GM18873 (cell line): ENCODE measurements around the gene RPL19.

Experiments
- ATAC-seq: cut with Tn5 transposase; IDR thresholded peaks from one replicate; pipeline ENCODE4 v1.9.1; 2021; ENCODE audit warnings: mild to moderate bottlenecking, moderate library complexity, moderate number of reproducible peaks; ENCODE audit not compliant: unreplicated experiment, low FRiP score

Gene RPL19

DNA sequence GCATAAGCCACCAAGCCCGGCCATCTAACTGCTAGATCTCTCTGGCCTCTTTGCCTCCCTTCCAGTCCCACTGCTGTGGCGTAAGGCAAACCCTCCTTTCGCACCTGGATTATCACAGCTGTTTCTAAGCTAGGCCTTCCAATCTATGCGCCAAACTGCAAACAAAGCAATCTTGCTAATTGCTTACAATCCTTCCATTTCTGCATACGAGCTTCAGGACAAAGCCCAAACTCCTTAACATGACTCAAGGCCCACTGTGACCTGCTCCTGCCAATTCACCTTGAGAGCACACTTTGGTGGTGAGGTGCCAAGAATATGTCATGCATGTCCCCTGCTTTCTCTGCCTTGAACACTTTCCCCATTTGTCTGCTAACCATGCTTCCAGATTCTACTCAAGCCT lies 28.1 kb upstream of the RPL19 start:
- no peak for ATAC-seq

DNA sequence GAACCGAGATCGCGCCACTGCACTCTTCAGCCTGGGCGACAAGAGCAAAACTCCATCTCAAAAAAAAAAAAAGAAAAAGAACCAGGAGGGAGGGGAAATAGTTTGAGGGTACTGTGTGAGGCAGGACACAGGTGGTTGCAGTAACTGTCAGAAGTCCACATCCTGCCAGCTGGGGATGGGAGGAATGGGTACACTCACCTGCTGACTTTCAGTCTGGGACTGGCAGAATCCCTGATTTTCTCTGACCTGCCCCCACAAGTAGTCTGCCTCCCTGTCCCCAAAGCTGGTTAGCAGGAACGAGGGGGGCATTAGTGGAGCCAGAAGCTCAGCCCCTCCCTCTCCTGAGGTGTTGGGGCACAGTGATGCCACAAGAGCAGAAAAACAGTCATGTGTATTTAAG lies 27.0 kb upstream of the RPL19 start:
- no peak for ATAC-seq

DNA sequence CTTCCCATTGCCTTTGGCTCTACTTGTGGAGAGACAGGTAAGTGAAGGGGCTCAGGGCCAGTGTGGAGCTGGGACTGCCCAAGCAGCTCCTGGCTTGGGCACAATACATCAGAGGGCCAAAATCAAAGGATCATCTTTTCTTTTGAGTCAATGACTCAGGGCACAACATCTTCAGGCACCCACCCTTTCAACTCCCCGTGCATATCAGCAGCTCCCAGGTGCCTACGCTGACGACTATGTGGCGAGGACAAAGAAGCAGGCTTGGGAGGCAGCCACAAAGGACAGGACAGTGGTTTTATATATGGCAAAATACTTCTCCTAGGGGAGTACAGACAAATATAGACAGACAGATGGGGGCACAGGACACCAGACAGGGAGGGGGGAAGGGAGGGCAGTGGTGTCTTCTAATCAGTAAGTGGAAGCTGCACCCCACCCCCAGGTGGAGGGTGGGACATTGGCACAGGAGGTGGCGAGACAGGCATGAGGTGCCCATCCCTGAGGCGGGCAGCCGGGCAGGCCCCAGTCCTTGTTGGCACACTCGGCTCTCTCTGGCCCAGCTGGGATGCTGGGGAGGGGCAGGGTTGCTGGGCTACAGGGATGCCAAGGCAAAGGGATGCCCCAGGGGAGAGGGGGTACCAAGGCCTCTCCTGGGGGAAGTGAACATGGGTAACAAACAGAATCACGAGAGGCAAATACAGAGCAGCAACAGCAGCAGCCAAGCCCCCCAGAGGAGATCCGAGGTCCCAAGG lies 26.4 kb upstream of the RPL19 start:
- ATAC-seq, result no peak

DNA sequence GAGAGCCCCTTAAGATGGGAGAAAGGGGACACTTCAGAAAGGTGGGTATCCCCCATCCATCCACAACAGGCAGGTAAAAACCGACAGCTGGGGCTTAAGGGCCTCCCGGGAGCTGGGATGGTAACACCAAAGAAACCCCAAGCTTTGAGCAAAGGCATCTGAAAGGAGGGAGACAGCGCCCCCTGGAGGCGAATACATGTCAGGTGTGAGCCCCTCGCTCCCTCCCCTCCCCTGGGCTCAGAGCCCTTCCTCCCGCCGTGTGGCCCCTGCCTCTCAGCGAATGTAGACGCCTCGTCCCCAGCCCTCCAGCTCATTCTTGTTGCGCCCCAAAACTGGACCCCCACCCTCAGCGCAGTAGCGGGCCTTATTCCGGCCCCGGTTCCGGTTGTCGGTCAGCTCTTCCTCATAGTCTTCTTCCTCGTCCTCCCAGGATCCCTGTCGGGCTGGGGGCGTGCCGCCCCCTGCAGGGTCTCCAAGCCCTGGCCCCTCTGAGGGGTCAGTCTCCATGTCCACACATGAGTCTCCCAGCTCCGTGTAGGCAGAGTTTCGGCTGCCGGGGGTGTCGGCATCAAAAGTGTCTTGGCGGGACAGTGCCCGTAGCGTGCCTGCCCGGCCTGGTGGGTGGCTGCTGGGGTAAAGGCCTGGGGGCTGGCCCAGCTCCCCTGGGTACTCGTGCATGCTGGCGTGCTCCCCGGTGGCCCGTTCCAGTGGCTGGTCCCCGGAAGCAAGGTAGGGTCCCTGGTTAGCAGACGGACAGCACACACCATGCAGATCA lies 25.0 kb upstream of the RPL19 start:
- no peak for ATAC-seq

DNA sequence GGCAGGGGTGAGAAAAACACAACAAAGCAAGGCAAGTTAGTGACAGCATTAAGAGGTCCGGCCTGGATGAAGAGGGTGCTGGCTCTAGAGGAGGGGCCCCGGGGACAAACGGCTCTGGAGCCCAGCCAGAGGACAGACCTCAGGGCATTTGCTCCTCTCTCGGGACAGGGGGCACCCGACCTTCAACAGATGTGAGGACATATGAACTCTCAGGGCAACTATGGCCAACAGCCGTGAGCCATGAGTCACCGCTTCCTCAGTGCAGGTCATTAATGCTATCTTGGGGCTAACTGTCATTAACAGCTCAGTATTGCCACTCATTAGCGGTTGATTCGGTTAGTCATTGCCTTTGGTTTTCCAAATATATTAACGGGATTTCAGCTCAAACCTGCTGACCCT lies 24.4 kb upstream of the RPL19 start:
- no peak for ATAC-seq

DNA sequence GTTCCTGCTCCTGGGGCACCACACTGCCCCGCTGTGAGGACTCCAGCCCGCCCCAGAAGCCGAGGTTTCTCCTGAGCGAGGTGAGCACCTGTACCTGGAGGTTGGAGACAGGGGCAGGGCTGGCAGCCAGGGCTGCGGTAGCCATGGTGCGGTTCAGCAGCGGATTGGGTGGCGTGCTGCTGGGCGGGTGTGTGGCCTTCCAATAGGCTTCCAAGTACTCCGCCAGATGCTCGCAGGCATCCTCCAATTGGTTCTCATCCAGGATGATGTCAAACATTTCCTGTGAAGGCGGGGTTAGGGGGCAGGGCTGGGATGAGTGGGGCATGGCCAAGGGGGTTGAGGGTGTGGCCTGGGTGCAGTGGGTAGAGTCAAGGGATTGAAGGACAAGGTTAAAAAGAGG lies 22.8 kb upstream of the RPL19 start:
- no peak for ATAC-seq

DNA sequence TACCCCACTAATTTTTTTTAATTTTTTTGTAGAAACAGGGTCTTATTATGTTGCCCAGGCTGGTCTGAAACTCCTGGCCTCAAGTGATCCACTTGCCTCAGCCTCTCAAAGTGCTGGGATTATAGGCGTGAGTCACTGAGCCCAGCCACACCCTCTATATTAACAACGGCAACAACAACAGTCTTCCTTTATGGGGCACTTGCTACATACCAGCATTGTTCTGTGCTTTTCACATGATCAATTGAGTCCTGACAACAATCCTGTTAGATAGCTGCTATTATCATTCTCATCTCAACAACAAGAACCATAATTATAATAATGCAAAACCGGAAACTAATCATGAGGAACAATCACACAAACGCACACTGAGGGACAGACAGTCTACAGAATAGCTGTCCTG lies 21.5 kb upstream of the RPL19 start:
- no peak for ATAC-seq

DNA sequence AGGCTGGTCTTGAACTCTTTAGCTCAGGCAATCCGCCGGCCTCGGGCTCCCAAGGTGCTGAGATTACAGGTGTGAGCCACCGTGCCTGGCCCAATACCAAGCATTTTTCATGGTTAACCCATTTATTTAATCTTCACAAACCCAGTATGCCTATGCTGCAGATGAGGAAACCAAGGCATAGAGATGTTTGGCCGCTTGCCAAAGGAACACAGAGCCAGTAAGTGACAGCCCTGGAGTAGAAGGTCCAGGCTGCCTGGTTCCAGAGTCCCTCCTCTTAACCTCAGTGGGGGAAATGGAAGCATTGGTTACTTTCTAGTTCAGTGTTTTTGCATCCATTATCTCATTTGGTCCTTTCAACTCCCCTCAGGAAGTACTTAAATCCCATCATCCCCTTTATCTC lies 18.8 kb upstream of the RPL19 start:
- no peak for ATAC-seq

DNA sequence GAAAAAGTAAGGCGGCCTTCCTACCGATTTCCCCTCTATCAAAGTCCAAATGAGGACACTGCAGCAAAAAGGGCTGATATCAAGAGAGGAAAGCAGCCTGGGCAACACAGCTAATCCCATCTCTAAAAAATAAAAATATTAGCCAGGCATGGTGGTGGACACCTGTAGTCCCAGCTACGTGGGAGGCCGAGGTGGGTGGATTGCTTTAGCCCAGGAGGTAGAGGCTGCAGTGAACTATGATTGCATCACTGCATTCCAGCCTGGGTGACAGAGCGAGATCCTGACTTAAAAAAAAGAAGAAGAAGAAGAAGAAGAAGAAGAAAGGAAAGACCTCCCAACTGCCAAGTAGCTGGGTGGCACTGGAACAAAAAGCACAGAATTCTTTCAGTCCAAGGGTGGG lies 17.0 kb upstream of the RPL19 start:
- no peak for ATAC-seq

DNA sequence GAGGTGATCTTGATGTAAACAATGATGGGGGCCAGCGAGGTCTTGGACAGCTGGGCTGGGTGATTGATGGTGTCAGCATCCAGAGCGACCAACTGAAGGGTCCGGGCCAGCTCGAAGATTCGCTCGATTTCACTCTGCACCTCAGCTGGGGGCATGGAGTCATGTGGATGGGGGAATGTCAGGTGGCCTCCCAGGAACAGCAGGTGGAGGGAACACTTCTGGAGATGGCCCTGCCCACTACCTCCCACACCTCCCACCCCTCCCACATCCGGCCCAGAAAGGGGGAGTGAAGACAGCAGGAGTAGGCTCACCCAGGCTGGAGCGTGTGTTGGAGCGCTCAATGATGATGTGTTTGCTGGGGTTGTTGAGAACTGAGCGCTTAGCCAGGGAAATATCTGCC lies 16.4 kb upstream of the RPL19 start:
- no peak for ATAC-seq

DNA sequence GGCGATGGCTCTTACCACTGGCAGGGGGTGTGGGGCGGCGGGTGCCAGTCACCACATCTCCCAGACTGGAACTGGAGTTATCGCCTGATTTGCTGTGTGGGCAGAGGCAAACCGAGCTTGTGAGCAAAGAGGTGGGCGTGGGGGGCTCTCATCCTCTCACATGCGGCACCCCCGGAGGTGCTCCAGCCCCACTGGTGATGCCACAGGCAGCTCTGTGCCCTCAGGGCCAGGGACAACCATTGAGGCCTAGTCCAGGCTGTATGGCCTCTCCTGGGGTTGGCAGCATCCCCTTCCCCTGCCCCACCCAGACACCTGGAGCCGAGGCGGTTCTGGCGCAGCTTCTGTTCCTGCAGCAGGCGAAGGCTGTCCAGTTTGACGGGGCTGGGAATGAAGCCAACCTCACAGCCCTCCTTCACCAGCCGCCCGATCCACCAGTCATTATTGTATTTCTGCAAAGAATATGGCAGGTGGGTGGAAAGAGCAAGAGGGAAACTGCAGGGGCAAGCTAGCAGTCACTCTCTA lies 13.5 kb upstream of the RPL19 start:
- no peak for ATAC-seq

DNA sequence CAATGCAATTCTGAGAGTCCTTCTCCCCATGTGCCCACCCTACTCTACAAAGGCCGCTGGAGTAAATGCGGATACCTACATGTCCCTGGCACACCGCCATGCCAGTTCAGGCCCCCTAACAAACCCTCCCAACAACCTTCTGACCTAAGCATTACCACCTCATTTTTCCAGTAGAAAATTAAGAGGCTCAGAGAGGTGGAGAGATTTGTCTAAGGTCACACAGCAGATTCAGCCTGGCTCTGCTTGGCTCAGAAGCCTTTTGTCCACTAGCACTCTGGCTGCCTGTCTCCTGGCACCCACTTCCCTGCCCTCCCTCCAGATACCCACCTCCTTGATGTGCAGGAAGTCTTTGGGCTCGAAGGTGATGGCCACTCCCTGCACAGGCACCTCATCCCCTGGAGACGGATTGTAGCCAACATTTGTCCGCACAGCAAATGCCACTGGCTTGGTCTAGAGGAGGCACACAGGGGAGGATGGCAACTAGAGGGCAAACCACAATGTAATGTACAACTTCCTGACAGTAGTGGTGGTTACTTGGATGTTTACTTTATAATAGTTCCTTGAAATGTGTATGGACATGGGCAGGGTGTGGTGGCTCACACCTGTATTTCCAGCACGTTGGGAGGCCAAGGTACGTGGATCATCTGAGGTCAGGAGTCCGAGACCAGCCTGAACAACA lies 12.8 kb upstream of the RPL19 start:
- ATAC-seq, result no peak

DNA sequence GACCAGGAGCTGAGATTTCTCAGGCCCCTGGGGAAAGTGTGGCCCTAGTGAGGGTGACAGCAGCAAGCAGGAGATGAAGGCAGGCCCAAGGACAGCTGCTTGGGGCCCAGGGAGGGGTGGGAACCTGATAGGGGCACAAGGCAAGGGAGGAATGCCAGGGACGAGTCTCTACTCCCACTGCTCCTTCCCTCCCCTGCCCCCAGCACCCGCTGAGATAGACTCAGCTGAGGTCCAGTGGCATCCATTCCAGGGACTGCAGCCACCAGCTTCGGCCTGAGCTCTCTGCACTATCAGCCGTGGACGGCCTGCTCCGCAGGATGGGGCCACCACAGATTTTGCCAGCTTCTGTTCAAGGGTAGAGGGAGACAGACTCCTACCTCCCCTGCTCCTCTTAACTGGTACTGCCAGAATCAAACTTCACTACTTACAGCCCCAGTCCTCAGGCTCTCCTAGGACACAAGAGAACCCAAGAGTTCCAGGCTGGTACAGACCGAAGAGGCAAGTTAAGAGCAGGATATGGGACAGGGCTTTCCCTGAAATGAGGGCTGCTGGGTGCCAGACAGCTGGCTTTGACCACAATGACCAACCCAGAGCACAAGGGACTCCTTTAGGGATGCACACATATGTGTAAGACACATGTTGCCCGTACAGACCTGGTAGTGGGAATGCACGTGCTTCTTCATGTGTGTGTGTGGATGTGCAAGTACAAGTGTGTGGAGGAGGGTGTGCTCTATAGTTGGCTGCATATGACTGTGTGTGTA lies 8.2 kb upstream of the RPL19 start:
- no peak for ATAC-seq

DNA sequence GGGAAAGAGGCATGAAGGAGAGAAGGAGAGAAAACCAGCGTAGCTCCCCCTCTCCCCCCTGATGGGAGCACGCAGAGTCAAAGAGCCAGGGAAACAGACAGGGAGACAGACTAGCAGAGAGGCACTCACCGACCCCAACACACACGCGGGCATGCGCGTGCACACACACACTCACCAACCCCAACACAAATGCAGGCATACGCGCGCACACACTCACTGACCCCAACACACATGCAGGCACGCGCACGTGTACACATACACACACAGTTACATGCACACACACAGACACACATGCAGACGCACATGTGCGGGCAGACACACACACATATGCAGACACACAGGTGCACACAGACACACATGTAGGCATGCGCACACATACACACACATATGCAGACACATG lies 7.2 kb upstream of the RPL19 start:
- no peak for ATAC-seq

DNA sequence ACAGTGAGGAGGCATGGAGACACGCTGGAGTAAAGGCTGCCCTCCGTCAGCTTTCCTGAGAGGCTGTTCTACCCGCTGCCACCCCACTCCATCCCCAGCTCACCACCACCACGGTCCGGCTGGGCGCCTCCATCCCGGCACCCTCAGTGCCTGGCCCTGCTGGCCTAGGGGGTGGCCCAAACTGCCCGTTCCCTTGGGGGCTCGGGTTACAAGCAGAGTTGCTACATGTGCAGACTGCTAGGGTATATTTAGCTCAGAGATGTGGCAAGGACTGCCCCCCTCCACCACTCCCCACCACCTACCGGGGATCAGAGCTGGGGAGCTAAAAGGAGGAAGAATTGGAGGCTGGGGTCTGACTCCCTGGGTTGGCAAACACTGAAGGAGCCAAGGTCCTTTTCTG lies 6.7 kb upstream of the RPL19 start:
- ATAC-seq, result no peak

DNA sequence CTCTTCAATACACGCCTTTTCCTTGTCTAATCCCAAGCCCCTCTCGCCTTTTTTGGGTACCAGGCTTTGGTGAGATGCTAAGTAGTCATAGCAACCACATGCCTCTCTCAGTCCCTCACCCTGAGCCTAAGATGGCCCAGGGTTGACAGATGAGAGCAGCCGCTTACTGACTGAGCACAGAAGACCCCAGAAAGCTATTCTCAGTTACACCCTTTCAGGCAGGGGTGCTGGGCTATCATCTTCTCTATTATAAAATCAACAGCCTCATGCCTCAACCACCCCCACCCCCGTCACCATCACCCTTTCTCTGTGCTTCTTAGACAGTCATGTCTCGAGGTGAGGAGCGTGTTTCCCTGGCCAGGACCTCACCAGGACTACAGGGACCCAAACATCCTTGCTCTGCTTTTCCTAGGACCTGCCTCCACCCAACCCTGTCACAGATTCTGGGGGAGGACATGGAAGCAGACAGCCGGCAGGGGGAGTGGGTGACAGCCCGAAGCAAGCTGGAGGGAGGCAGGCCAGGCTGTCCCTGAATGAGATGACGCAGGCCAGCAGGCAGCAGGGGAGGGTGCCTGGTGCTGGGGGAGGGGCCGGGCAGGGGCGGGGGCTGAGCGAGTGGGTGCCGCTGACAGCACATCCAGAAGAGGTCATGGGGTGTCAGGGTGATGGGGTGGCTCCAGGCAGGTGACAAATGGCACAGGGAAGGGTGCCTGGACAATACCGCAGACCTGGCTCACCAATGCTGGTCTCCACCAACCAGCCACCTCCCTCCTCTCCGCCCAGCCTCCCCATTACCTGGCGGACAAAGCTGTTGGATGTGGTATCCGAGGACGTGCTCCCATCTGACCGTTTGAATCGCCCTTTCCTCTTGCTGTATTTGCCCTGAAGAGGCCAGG lies 5.7 kb upstream of the RPL19 start:
- no peak for ATAC-seq

DNA sequence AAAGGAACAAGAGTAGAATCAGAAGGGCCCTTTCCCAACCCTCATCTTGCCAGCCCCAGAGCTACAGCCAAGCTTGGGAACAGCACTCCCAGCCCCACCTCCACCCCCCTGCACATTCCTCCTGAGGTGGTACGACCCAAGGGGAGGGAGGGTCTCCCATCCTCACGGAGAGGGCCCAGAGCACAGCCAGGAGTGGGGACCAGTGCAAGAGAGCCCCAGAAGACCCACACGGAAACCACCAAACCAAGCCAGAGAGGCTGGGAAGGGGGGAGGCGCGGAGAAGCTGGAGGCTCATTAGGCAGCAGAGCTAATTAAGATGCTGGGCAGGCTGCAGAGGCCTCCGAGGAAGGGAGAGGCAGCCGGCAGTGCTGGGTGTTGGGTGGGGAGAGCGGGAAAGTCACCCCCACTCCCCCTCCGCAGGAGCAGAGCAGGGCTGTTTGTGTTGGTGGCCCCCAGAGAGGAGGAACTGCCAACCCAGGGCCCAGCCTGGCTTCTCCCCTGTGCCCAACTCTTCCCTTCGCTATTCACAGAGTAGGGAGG lies 5.0 kb upstream of the RPL19 start:
- ATAC-seq, result no peak

DNA sequence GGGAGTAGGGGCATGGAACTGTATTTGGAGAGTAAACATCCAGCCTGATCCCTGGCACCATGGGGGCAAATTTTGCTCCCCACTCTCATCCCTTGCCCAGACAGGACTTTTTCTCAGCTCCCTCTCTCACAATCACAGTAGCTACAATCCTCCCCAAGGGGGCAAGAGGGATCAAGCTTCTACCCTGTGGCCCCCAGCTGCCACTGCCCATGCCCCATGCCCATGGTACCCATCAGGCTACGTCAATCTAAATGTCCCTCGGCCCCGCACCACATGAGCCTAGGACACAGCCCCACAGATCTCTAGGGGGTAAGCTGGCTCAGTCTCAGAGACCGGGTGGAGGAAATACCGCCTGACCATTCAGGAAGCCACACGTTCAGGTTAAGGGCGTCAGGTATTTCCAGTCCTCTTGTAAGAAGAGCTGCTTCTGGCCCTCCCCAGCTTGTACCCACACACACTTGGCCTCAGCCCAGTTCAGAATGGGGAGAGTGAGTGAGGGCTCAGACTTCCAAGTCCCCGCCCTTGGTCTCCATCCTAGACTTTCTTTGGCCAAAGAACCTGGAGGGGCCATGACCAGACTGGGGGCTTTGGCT lies 4.4 kb upstream of the RPL19 start:
- no peak for ATAC-seq

DNA sequence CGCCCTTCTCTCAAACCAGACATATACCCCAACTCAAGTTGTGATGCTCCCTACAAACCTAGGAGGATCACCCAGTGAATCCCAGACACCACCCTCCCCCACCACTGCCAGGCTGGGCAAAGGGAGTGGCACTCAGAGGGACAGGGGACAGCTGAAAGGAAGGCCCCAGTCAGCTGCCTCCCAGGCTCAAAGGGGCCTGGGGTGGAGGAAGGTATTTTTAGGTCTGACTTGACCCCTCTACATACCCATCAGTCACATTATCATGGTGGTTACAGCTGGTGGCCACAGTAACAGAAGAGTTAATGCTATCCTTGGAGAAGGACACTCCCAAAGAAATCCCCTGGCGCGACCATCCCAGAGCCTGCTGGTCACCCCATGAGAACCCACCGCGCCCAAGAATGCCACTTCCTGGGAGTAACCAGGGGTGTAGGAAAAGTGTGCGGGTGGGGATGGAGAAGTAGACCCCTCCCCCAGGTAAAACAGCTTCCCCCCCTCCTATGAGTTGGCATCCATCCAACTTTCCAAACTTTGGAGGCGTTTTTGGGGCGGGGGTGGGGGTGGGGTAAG lies 3.8 kb upstream of the RPL19 start:
- no peak for ATAC-seq
